HepG2 (cell line): ENCODE results near the gene CCDC9B. TPM values are rescaled to one million over a fixed set of nuclear protein-coding genes. Genes with fewer than 3 reads are reported as not detected.

Experiments used
- ATAC-seq: fragments of 200-7000 bp; cut with Tn5 transposase; 3 replicates; pipeline ENCODE4 v1.9.1; 2020; ENCODE audit warnings: mild to moderate bottlenecking, moderate library complexity
- BruUV-seq: library from RNA; stranded (reverse); fragments of 400-500 nt; replicated peaks from 2 replicates; lab custom pipeline; 2021; lab: Mats Ljungman, UMichigan
- CTCF ChIA-PET: fragments of 300-600 bp; formaldehyde crosslinking; extraction: SDS; loops from one replicate; lab custom pipeline; 2021; ENCODE audit warnings: low total read pairs, inconsistent platforms, low intra/inter-chr PET ratio; lab: Yijun Ruan, JAX
- POLR2A ChIA-PET: fragments of 350-600 bp; sonication (Branson Sonifier 250); formaldehyde crosslinking; loops from one replicate; lab custom pipeline; 2020; ENCODE audit warnings: antibody characterized with exemption, inconsistent platforms; lab: Yijun Ruan, JAX
- DNase-seq: peaks from one replicate; pipeline ENCODE4 v3.0.0-alpha.2; 2015; ENCODE audit warnings: low spot score
- FAIRE-seq: peaks from 3 replicates; lab custom pipeline; 2011; peaks lifted over from hg19 to GRCh38; lab: Jason Lieb, UNC
- H2AFZ ChIP-seq: one replicate; pipeline ENCODE4 v1.6.1; 2011; ENCODE audit warnings: low read length, inconsistent platforms
- H3K27ac ChIP-seq: fragments of 300-600 bp; 3 replicates; pipeline ENCODE4 v1.8.0; 2011; ENCODE audit warnings: mixed run types, mild to moderate bottlenecking, mixed read lengths, low read length, inconsistent platforms; ENCODE audit not compliant: insufficient read depth; ENCODE audit errors: extremely low read length
- H3K27me3 ChIP-seq, 2 experiments: fragments of 200-600 bp in 1 of 2; 2 replicates in 1 of 2; 3 replicates in 1 of 2; pipeline versions ENCODE4 v1.6.0 to v1.8.0; 2011; ENCODE audit warnings: low read length in 2 of 2, mild to moderate bottlenecking in 2 of 2, moderate library complexity in 2 of 2, inconsistent platforms in 1 of 2; ENCODE audit not compliant: insufficient read depth in 2 of 2, control insufficient read depth in 1 of 2
- H3K36me3 ChIP-seq, 2 experiments: fragments of 200-600 bp in 1 of 2; replicated peaks in 1 of 2; 2 replicates in 1 of 2; 3 replicates in 1 of 2; pipeline versions ENCODE4 v1.5.1 to v1.8.0; 2011; ENCODE audit warnings: low read length in 2 of 2, inconsistent platforms in 1 of 2; ENCODE audit not compliant: insufficient read depth in 2 of 2, control insufficient read depth in 1 of 2
- H3K4me1 ChIP-seq: 2 replicates; pipeline ENCODE4 v1.5.1; 2012; ENCODE audit warnings: low read length, inconsistent platforms; ENCODE audit not compliant: insufficient read depth
- H3K4me2 ChIP-seq: 2 replicates; pipeline ENCODE4 v1.6.0; 2011; ENCODE audit warnings: low read depth, low read length, inconsistent platforms
- H3K4me3 ChIP-seq, 3 experiments: fragments of 200-600 bp in 1 of 3; sonication (generic), shearing (Covaris generic) in 1 of 3; replicated peaks in 1 of 3; 2 replicates each; pipeline ENCODE4 v1.5.1; 2011 to 2016; ENCODE audit warnings: low read length in 3 of 3, inconsistent platforms in 2 of 3, low read depth in 2 of 3, mild to moderate bottlenecking in 2 of 3, control low read depth in 1 of 3, mixed read lengths in 1 of 3; ENCODE audit not compliant: insufficient read depth in 1 of 3
- H3K79me2 ChIP-seq: one replicate; pipeline ENCODE4 v1.6.1; 2011; ENCODE audit warnings: low read length, inconsistent platforms; ENCODE audit not compliant: insufficient read depth
- H3K9ac ChIP-seq: 2 replicates; pipeline ENCODE4 v1.6.0; 2011; ENCODE audit warnings: mild to moderate bottlenecking, low read depth, low read length, inconsistent platforms; ENCODE audit not compliant: insufficient read depth
- H3K9me3 ChIP-seq: 2 replicates; pipeline ENCODE4 v1.5.1; 2012; ENCODE audit warnings: mild to moderate bottlenecking, low read length
- H4K20me1 ChIP-seq: 2 replicates; pipeline ENCODE4 v1.6.0; 2011; ENCODE audit warnings: inconsistent platforms, mild to moderate bottlenecking, low read length, moderate library complexity; ENCODE audit not compliant: insufficient read depth
- AGO1 ChIP-seq: fragments of 200-400 bp; formaldehyde crosslinking; IDR thresholded peaks from 2 replicates; pipeline ENCODE4 v1.6.1; 2017; ENCODE audit warnings: mild to moderate bottlenecking, low read depth, low read length, moderate library complexity; ENCODE audit not compliant: poor library complexity, severe bottlenecking
- ARID2 ChIP-seq: sonication (generic); formaldehyde crosslinking; IDR thresholded peaks from 2 replicates; pipeline ENCODE4 v1.8.1; 2022; ENCODE audit warnings: mild to moderate bottlenecking, missing genetic modification reagents, borderline replicate concordance
- GFI1 ChIP-seq: sonication (generic); formaldehyde crosslinking; IDR thresholded peaks from 2 replicates; pipeline ENCODE4 v1.5.0; 2020; ENCODE audit warnings: missing genetic modification reagents, mild to moderate bottlenecking, borderline replicate concordance
- HMG20A ChIP-seq: IDR thresholded peaks from 2 replicates; pipeline ENCODE4 v1.6.1; 2016; ENCODE audit warnings: borderline replicate concordance
- MED8 ChIP-seq: sonication (generic); formaldehyde crosslinking; IDR thresholded peaks from 2 replicates; pipeline ENCODE4 v1.8.1; 2023; ENCODE audit warnings: mild to moderate bottlenecking, missing genetic modification reagents; ENCODE audit not compliant: insufficient replicate concordance
- MIXL1 ChIP-seq: IDR thresholded peaks from 2 replicates; pipeline ENCODE4 v1.6.1; 2016
- MTA3 ChIP-seq: sonication (generic); formaldehyde crosslinking; IDR thresholded peaks from 2 replicates; pipeline ENCODE4 v1.4.0; 2020; ENCODE audit warnings: missing genetic modification reagents
- SETDB1 ChIP-seq: sonication (generic); formaldehyde crosslinking; IDR thresholded peaks from 2 replicates; pipeline ENCODE4 v1.5.1; 2020; ENCODE audit warnings: missing genetic modification reagents, mild to moderate bottlenecking, borderline replicate concordance
- SP5 ChIP-seq: IDR thresholded peaks from 2 replicates; pipeline ENCODE4 v1.6.1; 2016; ENCODE audit warnings: low read depth, borderline replicate concordance
- SRSF9 ChIP-seq: fragments of 200-400 bp; formaldehyde crosslinking; IDR thresholded peaks from 2 replicates; pipeline ENCODE4 v1.6.1; 2018; ENCODE audit warnings: borderline replicate concordance, mild to moderate bottlenecking, low read depth, low read length; ENCODE audit not compliant: insufficient read depth, poor library complexity, severe bottlenecking
- SSRP1 ChIP-seq: IDR thresholded peaks from 2 replicates; pipeline ENCODE4 v1.6.1; 2016; ENCODE audit warnings: control low read depth
- TRIM24 ChIP-seq: sonication (generic); formaldehyde crosslinking; IDR thresholded peaks from 2 replicates; pipeline ENCODE4 v1.8.0; 2022; ENCODE audit warnings: mild to moderate bottlenecking, missing genetic modification reagents
- UBTF ChIP-seq: sonication (generic); formaldehyde crosslinking; IDR thresholded peaks from 2 replicates; pipeline ENCODE4 v1.4.0; 2020; ENCODE audit warnings: mild to moderate bottlenecking, missing genetic modification reagents
- YEATS4 ChIP-seq: sonication (generic); formaldehyde crosslinking; IDR thresholded peaks from 2 replicates; pipeline ENCODE4 v1.4.0; 2020; ENCODE audit warnings: missing genetic modification reagents, borderline replicate concordance
- ZNF337 ChIP-seq: sonication (generic); formaldehyde crosslinking; IDR thresholded peaks from 2 replicates; pipeline ENCODE4 v1.5.1; 2020; ENCODE audit warnings: missing genetic modification reagents, low read depth, mild to moderate bottlenecking, borderline replicate concordance
- ZNF34 ChIP-seq: sonication (generic); formaldehyde crosslinking; IDR thresholded peaks from 2 replicates; pipeline ENCODE4 v1.4.0; 2020; ENCODE audit warnings: mild to moderate bottlenecking, missing genetic modification reagents, borderline replicate concordance
- ZNF543 ChIP-seq: sonication (generic); formaldehyde crosslinking; IDR thresholded peaks from 2 replicates; pipeline ENCODE4 v1.4.0; 2020; ENCODE audit warnings: mild to moderate bottlenecking, missing genetic modification reagents
- ZNF652 ChIP-seq: IDR thresholded peaks from 2 replicates; pipeline ENCODE4 v1.6.1; 2016; ENCODE audit warnings: low read depth, borderline replicate concordance
- ZNF672 ChIP-seq: sonication (generic); formaldehyde crosslinking; IDR thresholded peaks from 2 replicates; pipeline ENCODE4 v1.8.1; 2022; ENCODE audit warnings: missing genetic modification reagents
- ZSCAN25 ChIP-seq: sonication (generic); formaldehyde crosslinking; IDR thresholded peaks from 2 replicates; pipeline ENCODE4 v1.8.0; 2022; ENCODE audit warnings: mild to moderate bottlenecking, missing genetic modification reagents
- WGBS: methylation state at CpG from one replicate; pipeline ENCODE4 v1.1.6; 2017; ENCODE audit warnings: low lambda C conversion rate; 5-methylcytosine and 5-hydroxymethylcytosine counted together
- in situ Hi-C: cut with HindIII; loops from 2 replicates; pipeline ENCODE4 v1.10.0; 2017; ENCODE audit warnings: low pct_unique_long_range_greater_than_20kb; ENCODE audit not compliant: extremely low pct_ligation_motif_present
- intact Hi-C: fragments of 100-400 bp; cut with micrococcal nuclease; formaldehyde crosslinking; loops from one replicate; pipeline ENCODE4 v1.10.0; 2022; ENCODE audit not compliant: unreplicated experiment
- polyA plus RNA-seq, 8 experiments: library from polyadenylated mRNA; depleted of rRNA in 3 of 8; stranded (reverse) in 7 of 8; unstranded in 1 of 8; fragments of >200 nt; fragmentation: Illumina TruSeq in 4 of 8; extraction: Trizol in 4 of 8; gene quantifications; 2 replicates each; pipeline versions ENCODE4 v1.2.1 to v1.2.3, GENCODE V29; 2011 to 2016; ENCODE audit warnings: low read depth in 4 of 8, missing spikeins in 1 of 8, mixed read lengths in 1 of 8; ENCODE audit not compliant: insufficient read depth in 1 of 8
- total RNA-seq, 5 experiments: library from RNA; depleted of rRNA; stranded (reverse); fragments of >200 nt; fragmentation: Illumina TruSeq; extraction: Trizol; gene quantifications; 2 replicates each; pipeline ENCODE4 v1.2.3, GENCODE V29; 2016; ENCODE audit warnings: low read depth in 1 of 5
- TF ChIP-seq, protein P1 (sequence below): IDR thresholded peaks from 2 replicates; pipeline ENCODE4 v1.6.1; 2016; ENCODE audit warnings: missing compliant biosample characterization, missing genetic modification reagents, borderline replicate concordance

Gene CCDC9B
- total and polyA plus RNA-seq, 2 of the 13 experiments (the other 11 are each of a cell fraction or from before 2014, with no cell fraction given): 0.98 to 1.6 TPM

- H3K4me3 ChIP-seq: peak overlapping the region; percentile 61 to 79 (median 68)
- no peaks in the 10 kb centered on the region for H3K79me2 ChIP-seq
- WGBS: 0% methylated on average over 1 of the region's 14 CpGs
- intact Hi-C loops: loop anchor here (2.0 kb wide), 1 partner anchor 81 kb away; no protein-coding TSS in a partner anchor
- BruUV-seq: TSS peak; percentile 76
- FAIRE-seq (no peak), DNase-seq (no peak), ATAC-seq (peak; percentile 48)
- ChIA-PET CTCF (interaction anchor here (1.3 kb wide), 1 partner anchor 19 kb away, joined by 5 read pairs; no protein-coding TSS in a partner anchor), POLR2A (interaction anchor here (0.7 to 4.4 kb wide), 11 partner anchors 9 to 100 kb away, joined by 3 to 24 read pairs (median 4); partner anchors contain the start of genes BAHD1, INAFM2 and IVD)
- peak overlapping the region; percentile 17 for H3K27ac ChIP-seq
- no peaks in the 10 kb centered on the region; a peak in 1 of 5 replicates for H3K36me3 ChIP-seq
- no peaks in the 10 kb centered on the region for H3K27me3 ChIP-seq
- in situ Hi-C loops: no loop called here
- no peak overlapping the region for H2AFZ ChIP-seq
- peak overlapping the region; percentile 86 for H3K4me2 ChIP-seq
- H3K9ac ChIP-seq: peak overlapping the region; percentile 76
- H4K20me1 ChIP-seq: peaks cover 4% of the 10 kb centered on the region; the same call in 1 of the 2 replicates
- H3K4me1 ChIP-seq: peaks cover 58% of the 10 kb centered on the region
- H3K9me3 ChIP-seq: no peaks in the 10 kb centered on the region
- TF ChIP-seq UBTF (CRISPR knock-in tag) (peak; percentile 81), YEATS4 (CRISPR knock-in tag) (0 out of 2 replicates have a peak, but pooled peaks have one; percentile 24), ZNF34 (CRISPR knock-in tag) (no peak), ZNF337 (CRISPR knock-in tag) (no peak), MTA3 (CRISPR knock-in tag) (no peak), ZNF652 (CRISPR knock-in tag) (no peak), ARID2 (CRISPR knock-in tag) (no peak), MIXL1 (CRISPR knock-in tag) (no peak), HMG20A (no peak), MED8 (CRISPR knock-in tag) (peak; percentile 16), SP5 (CRISPR knock-in tag) (no peak), GFI1 (CRISPR knock-in tag) (peak; percentile 53; the same call in 1 of the 2 replicates), ZNF543 (peak; percentile 54; the same call in 1 of the 2 replicates), ZSCAN25 (CRISPR knock-in tag) (no peak), AGO1 (no peak), SETDB1 (no peak), ZNF672 (CRISPR knock-in tag) (no peak), SRSF9 (no peak), TRIM24 (CRISPR knock-in tag) (no peak), SSRP1 (CRISPR knock-in tag) (no peak)
- TF ChIP-seq, protein P1, sequence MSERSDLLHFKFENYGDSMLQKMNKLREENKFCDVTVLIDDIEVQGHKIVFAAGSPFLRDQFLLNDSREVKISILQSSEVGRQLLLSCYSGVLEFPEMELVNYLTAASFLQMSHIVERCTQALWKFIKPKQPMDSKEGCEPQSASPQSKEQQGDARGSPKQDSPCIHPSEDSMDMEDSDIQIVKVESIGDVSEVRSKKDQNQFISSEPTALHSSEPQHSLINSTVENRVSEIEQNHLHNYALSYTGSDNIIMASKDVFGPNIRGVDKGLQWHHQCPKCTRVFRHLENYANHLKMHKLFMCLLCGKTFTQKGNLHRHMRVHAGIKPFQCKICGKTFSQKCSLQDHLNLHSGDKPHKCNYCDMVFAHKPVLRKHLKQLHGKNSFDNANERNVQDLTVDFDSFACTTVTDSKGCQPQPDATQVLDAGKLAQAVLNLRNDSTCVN: no peak
Measured at GRCh38 chr15:40340038-40340739, 550 bp downstream of the CCDC9B start.
